ENCODE measurements around the gene PROC. TPM values are rescaled to one million over a fixed set of nuclear protein-coding genes. Genes with fewer than 3 reads are reported as not detected.

PROC gene
- total and polyA plus RNA-seq, 2 of the 8 experiments (the other 6 are each of a cell fraction or from before 2014, with no cell fraction given) = 1.5 to 1.6 TPM

DNA sequence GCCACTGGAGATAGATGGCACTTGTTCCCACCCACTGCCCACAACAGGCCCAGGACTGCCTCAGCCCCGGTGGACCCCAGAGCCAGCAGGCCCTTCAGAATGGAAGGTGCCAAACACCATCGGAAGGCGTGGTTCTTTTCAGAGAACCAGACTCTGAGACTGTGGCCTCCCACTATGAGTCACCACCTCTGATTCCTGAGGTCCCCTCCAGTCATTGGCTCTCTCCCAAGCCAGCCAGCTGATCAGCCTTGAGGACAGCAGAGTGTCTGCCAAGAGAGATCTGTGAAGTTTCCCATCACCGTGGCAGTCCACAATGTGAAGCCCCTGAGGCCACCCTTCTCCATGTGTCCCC, 20.0 kb upstream of the PROC start:
- Histone ChIP-seq H3K23ac (ENCODE audit: insufficient read length) (no peak overlapping the region), H3K27me3 (replicated peaks in 1 of 4; ENCODE audit: control insufficient read depth in 3 of 4, extremely low read depth in 1 of 4, insufficient read depth in 3 of 4, low read length in 3 of 4) (no peaks in the 10 kb centered on the region), H3K18ac (ENCODE audit: extremely low read depth, low read length) (no peak overlapping the region), H3K14ac (ENCODE audit: insufficient read length) (no peak overlapping the region), H3K9ac (replicated peaks in 1 of 4; ENCODE audit: extremely low read depth in 1 of 4, low read depth in 3 of 4, low read length in 3 of 4) (no peak overlapping the region), H4K8ac (ENCODE audit: extremely low read depth, insufficient read depth, low read length) (0 out of 2 replicates have a peak overlapping the region, but pooled peaks have one; percentile 41), H2BK5ac (ENCODE audit: low read depth, low read length) (no peak overlapping the region), H2BK12ac (ENCODE audit: low read depth, low read length) (no peak overlapping the region), H2BK120ac (replicated peaks; ENCODE audit: low read depth, low read length) (no peak overlapping the region), H3K56ac (replicated peaks; ENCODE audit: insufficient read length, low read depth, low read length) (no peak overlapping the region), H3K27ac (ENCODE audit: low read depth, low read length) (no peak overlapping the region), H3K79me1 (ENCODE audit: low read depth, low read length) (no peaks in the 10 kb centered on the region), H2AFZ (ENCODE audit: low read length) (no peak overlapping the region), H3K4me3 (ENCODE audit: extremely low read depth in 1 of 4, insufficient read depth in 2 of 4, low read depth in 3 of 4, low read length in 4 of 4) (no peak overlapping the region), H2BK15ac (ENCODE audit: low read length) (0 out of 2 replicates have a peak overlapping the region, but pooled peaks have one; percentile 16), H3K4me2 (ENCODE audit: insufficient read depth in 1 of 2, low read depth in 2 of 2, low read length in 2 of 2) (no peak overlapping the region), H4K91ac (replicated peaks; ENCODE audit: insufficient read length, low read length) (no peak overlapping the region), H3K23me2 (ENCODE audit: low read depth, low read length) (no peaks in the 10 kb centered on the region), H4K20me1 (replicated peaks in 1 of 2; ENCODE audit: control insufficient read depth in 1 of 2, insufficient read depth in 2 of 2, low read length in 2 of 2) (no peaks in the 10 kb centered on the region), H3K79me2 (ENCODE audit: control insufficient read depth in 1 of 2, insufficient read depth in 2 of 2, low read length in 2 of 2) (no peaks in the 10 kb centered on the region), H3K36me3 (ENCODE audit: control insufficient read depth in 2 of 4, insufficient read depth in 4 of 4, low read length in 3 of 4) (no peaks in the 10 kb centered on the region), H3K4me1 (replicated peaks in 1 of 4; ENCODE audit: control insufficient read depth in 3 of 4, insufficient read depth in 4 of 4, low read length in 3 of 4) (peaks cover 0 to 4% (median 2%) of the 10 kb centered on the region in 4 experiments; a peak in 1 of 7 replicates), H4K5ac (ENCODE audit: insufficient read length, low read depth, low read length) (no peak overlapping the region), H2BK20ac (ENCODE audit: low read length) (no peak overlapping the region), H2AK5ac (ENCODE audit: low read depth, low read length) (no peak overlapping the region), H3K4ac (replicated peaks; ENCODE audit: insufficient read length, low read depth, low read length) (no peak overlapping the region), H3K9me3 (ENCODE audit: insufficient read depth in 2 of 2, low read depth in 1 of 2, low read length in 1 of 2) (0 out of 4 replicates have a peak, but pooled peaks cover 0 to 3% of the 10 kb centered on the region in 2 experiments)
- TF ChIP-seq, protein P1, sequence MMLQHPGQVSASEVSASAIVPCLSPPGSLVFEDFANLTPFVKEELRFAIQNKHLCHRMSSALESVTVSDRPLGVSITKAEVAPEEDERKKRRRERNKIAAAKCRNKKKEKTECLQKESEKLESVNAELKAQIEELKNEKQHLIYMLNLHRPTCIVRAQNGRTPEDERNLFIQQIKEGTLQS (IDR thresholded peaks at IDR 0.05; ENCODE audit: insufficient read depth, low read depth, low read length) = no peak
- DNase-seq (ENCODE audit: low read depth in 1 of 2, low spot score in 2 of 2) (no peak), FAIRE-seq (no peak)
- WGBS, 2 experiments (ENCODE audit: extremely low coverage in 1 of 2, insufficient coverage in 1 of 2, insufficient read length in 1 of 2, insufficient replicate concordance in 2 of 2, low coverage in 1 of 2, low lambda C conversion rate in 2 of 2, missing lambda C conversion rate in 1 of 2) = 84% methylated on average over 4 of the region's 4 CpGs; no CpG with 5 or more reads in 1 of the 2 experiments
- ChIA-PET CTCF (ENCODE audit: partially characterized antibody) (interaction anchor here (1.4 to 7.1 kb wide), 3 partner anchors 9 to 56 kb away, joined by 3 to 60 read pairs (median 9); no protein-coding TSS in a partner anchor), POLR2A (ENCODE audit: partially characterized antibody) (interaction anchor here (2.1 kb wide), 1 partner anchor 9 kb away, joined by 12 read pairs; no protein-coding TSS in a partner anchor)
